K562 (cell line): ENCODE results near the gene FBLN2. TPM values are rescaled to one million over a fixed set of nuclear protein-coding genes. Genes with fewer than 3 reads are reported as not detected.

Experiments
- BCL6 ChIP-seq: fragments of 250-450 bp; sonication (Bioruptor Pico); IDR thresholded peaks from 2 replicates; pipeline ENCODE4 v1.4.0; 2020
- BCLAF1 ChIP-seq, 2 experiments: fragments of 450-650 bp in 1 of 2; IDR thresholded peaks; 2 replicates each; pipeline ENCODE4 v1.6.1; 2011 to 2017; ENCODE audit warnings: low read depth in 2 of 2, antibody characterized with exemption in 1 of 2, borderline replicate concordance in 1 of 2, low read length in 1 of 2, mild to moderate bottlenecking in 1 of 2, mixed read lengths in 1 of 2; ENCODE audit not compliant: control insufficient read depth in 1 of 2
- CBX3 ChIP-seq, 2 experiments: IDR thresholded peaks; 1 replicate in 1 of 2; 2 replicates in 1 of 2; pipeline ENCODE4 v1.6.1; 2012; ENCODE audit warnings: inconsistent platforms in 2 of 2, low read length in 2 of 2, borderline replicate concordance in 1 of 2, control low read depth in 1 of 2
- DMBX1 ChIP-seq: fragments of 250-450 bp; sonication (Bioruptor Pico); IDR thresholded peaks from 2 replicates; pipeline ENCODE4 v1.8.0; 2022; ENCODE audit warnings: inconsistent platforms, mild to moderate bottlenecking, moderate library complexity, borderline replicate concordance
- EGR1 ChIP-seq: fragments of 450-650 bp; conservative IDR thresholded peaks from 2 replicates; pipeline ENCODE4 v1.6.1; 2017; ENCODE audit warnings: mild to moderate bottlenecking
- EP300 ChIP-seq: IDR thresholded peaks from 2 replicates; pipeline ENCODE4 v1.6.1; 2012; ENCODE audit warnings: low read length, improper control_type of control experiment
- HIVEP1 ChIP-seq: fragments of 250-450 bp; sonication (Bioruptor Pico); IDR thresholded peaks from 2 replicates; pipeline ENCODE4 v1.4.0; 2020; ENCODE audit warnings: mild to moderate bottlenecking
- HNRNPLL ChIP-seq: fragments of 200-400 bp; formaldehyde crosslinking; IDR thresholded peaks from 2 replicates; pipeline ENCODE4 v1.6.1; 2017; ENCODE audit warnings: low read length, low read depth, mild to moderate bottlenecking; ENCODE audit not compliant: poor library complexity, severe bottlenecking
- ID3 ChIP-seq, 2 experiments: fragments of 250-450 bp in 1 of 2; fragments of 450-650 bp in 1 of 2; sonication (Bioruptor Pico) in 1 of 2; IDR thresholded peaks; 2 replicates each; pipeline versions ENCODE4 v1.6.1 to v1.8.0; 2016 to 2021; ENCODE audit warnings: mild to moderate bottlenecking in 2 of 2, moderate library complexity in 2 of 2, missing compliant biosample characterization in 1 of 2, missing genetic modification characterization in 1 of 2
- JUN ChIP-seq, 2 experiments: sonication (generic) in 1 of 2; formaldehyde crosslinking in 1 of 2; IDR thresholded peaks; 2 replicates each; pipeline versions ENCODE4 v1.6.1 to v1.8.0; 2012 to 2022; ENCODE audit warnings: borderline replicate concordance in 2 of 2, mild to moderate bottlenecking in 2 of 2, improper control_type of control experiment in 1 of 2, low read depth in 1 of 2, low read length in 1 of 2, missing genetic modification reagents in 1 of 2
- SFPQ ChIP-seq: fragments of 200-400 bp; formaldehyde crosslinking; IDR thresholded peaks from 2 replicates; pipeline ENCODE4 v1.6.1; 2017; ENCODE audit warnings: mild to moderate bottlenecking, low read depth, low read length, moderate library complexity
- TAF7 ChIP-seq: fragments of 450-650 bp; IDR thresholded peaks from 2 replicates; pipeline ENCODE4 v1.6.1; 2016; ENCODE audit warnings: missing genetic modification characterization, missing compliant biosample characterization
- TBP ChIP-seq: optimal IDR thresholded peaks from 2 replicates; pipeline ENCODE3; 2011; ENCODE audit warnings: low read depth, low read length, improper control_type of control experiment
- TFAP4 ChIP-seq: sonication (generic); formaldehyde crosslinking; IDR thresholded peaks from 2 replicates; pipeline ENCODE4 v1.8.0; 2022; ENCODE audit warnings: missing genetic modification reagents, mild to moderate bottlenecking, moderate library complexity, borderline replicate concordance
- TRIM24 ChIP-seq, 2 experiments: fragments of 450-650 bp; IDR thresholded peaks; 2 replicates each; pipeline ENCODE4 v1.6.1; 2016
- ZC3H11A ChIP-seq: IDR thresholded peaks from 2 replicates; pipeline ENCODE4 v1.6.1; 2012; ENCODE audit warnings: low read depth, low read length, improper control_type of control experiment
- ZKSCAN8 ChIP-seq: fragments of 200-800 bp; sonication (Bioruptor generic); IDR thresholded peaks from 2 replicates; pipeline ENCODE4 v1.6.1; 2016; ENCODE audit warnings: missing genetic modification characterization, missing compliant biosample characterization
- ZNF253 ChIP-seq: fragments of 250-450 bp; sonication (Bioruptor Pico); conservative IDR thresholded peaks from 2 replicates; pipeline ENCODE4 v1.6.1; 2021; ENCODE audit warnings: mild to moderate bottlenecking
- ZNF316 ChIP-seq: fragments of 450-650 bp; IDR thresholded peaks from 2 replicates; pipeline ENCODE4 v1.6.1; 2016
- ZNF408 ChIP-seq: fragments of 250-450 bp; sonication (Bioruptor Pico); IDR thresholded peaks from 2 replicates; pipeline ENCODE4 v1.4.0; 2020; ENCODE audit warnings: low read depth, mild to moderate bottlenecking, moderate library complexity
- polyA plus RNA-seq, 8 experiments: library from polyadenylated mRNA; depleted of rRNA in 4 of 8; stranded (reverse) in 5 of 8; unstranded in 3 of 8; fragments of >200 nt; fragmentation: Nextera tagmentation in 2 of 8; fragmentation: Illumina TruSeq in 1 of 8; extraction: Ambion mirVana in 2 of 8; extraction: Trizol in 1 of 8; gene quantifications; 2 replicates each; pipeline versions ENCODE4 v1.2.1 to v1.2.3, GENCODE V29; 2011 to 2014; ENCODE audit warnings: inconsistent platforms in 1 of 8, missing spikeins in 1 of 8
- total RNA-seq, 7 experiments: library from RNA; depleted of rRNA in 6 of 7; stranded (reverse); fragments of >200 nt in 6 of 7; fragmentation: Illumina TruSeq in 2 of 7; extraction: Trizol in 2 of 7; gene quantifications; 2 replicates each; pipeline versions ENCODE4 v1.2.1 to v1.2.3, GENCODE V29; 2011 to 2021; ENCODE audit warnings: low replicate concordance in 1 of 7

The FBLN2 gene
- total and polyA plus RNA-seq, 9 of the 15 experiments (the other 6 are each of a cell fraction or from before 2014, with no cell fraction given), result 0.03 to 0.10 (median 0.04) TPM; not detected in 6

GRCh38 chr3:13574798-13575451, 26.0 kb downstream of the FBLN2 start (continued):
- peak; percentile 92 for TF ChIP-seq JUN (IDR thresholded peaks at IDR 0.05; ENCODE audit: borderline replicate concordance, low read depth, low read length)
- TF ChIP-seq JUN (CRISPR knock-in tag; IDR thresholded peaks at IDR 0.05; ENCODE audit: borderline replicate concordance), result no peak
- 0 out of 2 replicates have a peak, but pooled peaks have one; percentile 21 for TF ChIP-seq EGR1
- TF ChIP-seq DMBX1 (CRISPR knock-in tag), result no peak
- no peak for TF ChIP-seq HIVEP1 (CRISPR knock-in tag)
- TF ChIP-seq ZKSCAN8, result no peak
- TF ChIP-seq TBP, result no peak
- TF ChIP-seq ZC3H11A, result no peak
- peak; percentile 91 for TF ChIP-seq TFAP4
- TF ChIP-seq ID3 (CRISPR knock-in tag; IDR thresholded peaks at IDR 0.05), result no peak
- TF ChIP-seq ID3 (tag; IDR thresholded peaks at IDR 0.05), result no peak
- TF ChIP-seq ZNF253, result no peak
- 0 out of 4 replicates have a peak, but pooled peaks of 1 of the 2 experiments have one; percentile 28 for TF ChIP-seq TRIM24 (IDR thresholded peaks at IDR 0.05)
- no peak for TF ChIP-seq BCLAF1 (IDR thresholded peaks at IDR 0.05; ENCODE audit: borderline replicate concordance in 1 of 2, control insufficient read depth in 1 of 2, low read depth in 2 of 2, low read length in 1 of 2)
- TF ChIP-seq SFPQ, result no peak
- peak in 1 of 2 experiments; percentile 50; a peak in 1 of 3 replicates for TF ChIP-seq CBX3 (IDR thresholded peaks at IDR 0.05; ENCODE audit: borderline replicate concordance in 1 of 2, low read length in 2 of 2)
- no peak for TF ChIP-seq BCL6 (CRISPR knock-in tag)
- TF ChIP-seq ZNF408 (CRISPR knock-in tag), result no peak
- peak; percentile 64; the same call in 1 of the 2 replicates for TF ChIP-seq EP300
- 0 out of 2 replicates have a peak, but pooled peaks have one; percentile 12 for TF ChIP-seq TAF7
- TF ChIP-seq HNRNPLL, result no peak
- TF ChIP-seq ZNF316, result peak; percentile 66; the same call in 1 of the 2 replicates
